HT1080 (cell line): ENCODE results near the gene CBX8. TPM values are rescaled to one million over a fixed set of nuclear protein-coding genes. Genes with fewer than 3 reads are reported as not detected.

ENCODE experiments used
- DNase-seq: peaks from one replicate; pipeline ENCODE4 v3.0.0-alpha.2; 2015; ENCODE audit warnings: low read depth
- total RNA-seq: library from RNA; depleted of rRNA; stranded (reverse); fragments of >200 nt; shearing (Covaris generic); gene quantifications from 2 replicates; pipeline ENCODE4 v1.2.3, GENCODE V29; 2014

Gene CBX8
- total RNA-seq, 1 experiment from 2014 or later, result 9.0 TPM

- no peak for DNase-seq
Observed at GRCh38 chr17:79835953-79836509, 39.2 kb upstream of the CBX8 start.

GRCh38 chr17:79835470-79835899, 38.6 kb upstream of the CBX8 start:
- no peak for DNase-seq

- no peak for DNase-seq
Observed at GRCh38 chr17:79834565-79835469, 37.9 kb upstream of the CBX8 start.

- no peak for DNase-seq
Observed at GRCh38 chr17:79833744-79834564, 37.1 kb upstream of the CBX8 start.

GRCh38 chr17:79833110-79833450, 36.2 kb upstream of the CBX8 start:
- no peak for DNase-seq

- DNase-seq, result no peak
Observed at GRCh38 chr17:79832218-79833109, 35.6 kb upstream of the CBX8 start.

DNA sequence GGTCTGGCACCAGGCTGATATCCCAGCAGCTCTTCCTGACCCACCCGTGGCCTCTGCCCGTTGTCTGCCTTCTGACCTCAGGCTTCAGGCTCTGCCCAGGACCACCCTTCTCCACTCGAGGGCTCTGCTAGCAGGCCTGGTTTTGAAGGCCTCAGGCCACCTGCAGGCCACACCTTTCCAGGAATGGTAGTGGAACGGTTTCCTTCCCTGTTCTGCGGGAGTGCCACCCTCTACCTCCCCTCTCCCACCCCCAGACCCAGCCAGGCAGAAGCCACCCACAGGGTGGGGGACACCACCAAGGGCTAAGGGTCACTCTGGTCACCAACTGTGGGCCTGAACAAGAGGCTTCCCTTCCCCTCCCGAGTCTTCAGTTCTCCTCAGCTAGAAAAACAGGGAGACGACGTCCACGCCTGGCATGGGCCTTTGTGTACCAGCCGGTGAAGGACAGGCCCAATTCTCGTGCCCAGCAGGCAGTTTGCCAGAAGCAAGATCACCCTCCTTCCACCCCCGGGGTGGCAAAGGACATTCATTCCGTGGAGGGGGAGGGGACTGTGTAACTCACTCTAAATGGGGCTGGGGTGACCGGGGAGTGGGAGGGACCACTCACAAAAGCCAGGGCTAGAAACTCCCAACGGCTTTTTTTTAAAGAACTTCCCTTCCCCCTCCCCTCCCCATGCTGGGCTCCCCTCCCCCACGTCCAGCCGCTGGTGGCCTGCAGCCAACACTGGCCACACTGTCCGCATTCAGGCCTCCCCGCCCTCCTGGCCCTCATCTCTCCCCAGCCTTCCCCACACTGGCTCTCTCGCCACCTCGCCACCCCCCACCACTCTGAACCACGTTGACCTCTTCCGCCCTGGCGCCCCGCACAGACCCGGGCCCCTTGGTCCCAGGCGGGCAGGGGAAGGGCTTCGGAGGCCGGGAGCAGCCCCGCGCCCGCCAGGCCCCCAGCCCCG, 34.7 kb upstream of the CBX8 start:
- DNase-seq, result no peak

GRCh38 chr17:79830763-79831264, 33.9 kb upstream of the CBX8 start:
- no peak for DNase-seq

GRCh38 chr17:79830303-79830702, 33.4 kb upstream of the CBX8 start:
- DNase-seq, result no peak

- DNase-seq, result no peak
Observed at GRCh38 chr17:79829457-79829856, 32.6 kb upstream of the CBX8 start.

GRCh38 chr17:79829004-79829403, 32.1 kb upstream of the CBX8 start:
- DNase-seq, result no peak

GRCh38 chr17:79826841-79827578, 30.1 kb upstream of the CBX8 start:
- DNase-seq, result no peak

DNA sequence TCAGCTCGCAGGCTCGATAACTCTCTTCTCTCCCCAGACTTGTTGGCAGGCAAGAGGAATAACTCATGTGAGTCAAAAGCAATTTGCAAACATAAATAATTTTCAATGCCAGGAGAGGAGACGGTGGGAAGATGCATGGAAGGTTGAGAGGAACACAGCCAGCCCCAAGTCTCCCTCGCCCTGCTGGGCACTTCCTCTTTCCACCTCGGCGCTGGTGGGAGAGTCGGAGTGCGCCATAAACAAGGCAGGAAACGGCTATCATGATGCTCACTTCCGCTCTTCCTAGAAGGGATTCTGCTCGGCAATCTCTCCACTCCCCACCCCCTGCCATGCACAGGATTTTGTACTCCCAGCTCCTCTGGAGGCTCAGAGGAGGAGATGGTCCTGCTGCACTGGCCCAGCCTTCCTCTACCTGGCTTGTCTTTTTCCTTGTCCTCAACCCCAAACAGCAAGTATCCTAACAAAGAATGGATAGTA, 29.4 kb upstream of the CBX8 start:
- peak; percentile 43 for DNase-seq

DNA sequence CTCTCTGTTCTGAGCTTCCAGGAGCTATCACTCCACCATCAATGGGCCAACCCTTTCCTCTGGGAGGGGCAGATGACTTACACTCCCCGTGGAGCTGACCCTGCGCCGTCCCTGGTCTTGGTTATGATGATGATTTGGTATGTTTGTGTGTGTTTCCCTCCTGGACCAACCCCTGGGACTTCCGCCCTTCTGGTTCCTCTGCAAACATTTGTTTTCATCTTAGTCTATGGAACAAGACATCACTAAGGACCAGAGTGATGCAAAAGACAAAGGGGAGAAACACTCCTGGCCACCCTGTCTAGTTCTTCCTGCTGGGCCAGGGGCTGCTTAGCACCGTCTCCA, 28.7 kb upstream of the CBX8 start:
- no peak for DNase-seq

DNA sequence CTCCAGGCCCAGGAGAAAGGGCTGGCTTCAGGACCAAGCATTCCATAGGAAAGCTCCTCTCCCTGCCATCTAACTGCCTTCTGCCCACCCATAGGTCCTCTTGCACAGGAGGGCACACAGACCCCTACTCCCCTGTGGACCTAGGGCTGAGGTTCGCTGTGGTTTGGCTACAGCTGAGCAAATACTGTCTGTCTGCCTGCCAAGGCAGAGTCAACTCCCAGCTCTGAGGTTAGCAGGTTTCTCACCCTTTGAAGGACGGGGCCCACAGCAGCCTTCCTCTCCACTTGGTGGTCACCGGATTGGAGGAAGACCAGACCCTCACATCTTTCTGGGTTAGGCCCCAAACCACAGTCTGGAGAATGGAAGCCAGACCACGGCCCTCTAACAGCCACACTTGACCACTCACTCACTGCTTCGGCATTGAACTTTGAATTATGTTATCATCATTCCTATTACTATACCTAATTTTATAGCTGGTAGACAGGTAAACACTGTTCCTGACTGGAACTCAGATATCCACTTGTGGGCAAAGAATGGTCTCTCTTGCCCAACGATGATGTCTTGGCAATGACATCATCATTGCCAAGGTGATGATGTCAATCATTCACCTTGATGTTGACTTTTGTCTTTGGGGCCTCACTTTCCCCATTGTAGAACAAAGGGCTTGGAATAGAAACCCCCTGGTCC, 28.2 kb upstream of the CBX8 start:
- no peak for DNase-seq

GRCh38 chr17:79824234-79824633, 27.4 kb upstream of the CBX8 start:
- DNase-seq, result no peak

- no peak for DNase-seq
Observed at GRCh38 chr17:79822583-79823124, 25.8 kb upstream of the CBX8 start.
